Stimulated activated CD4-positive, alpha-beta T cell treated with anti-CD3 and anti-CD28 coated beads, Interleukin-4, amount 100 ng/mL, for 48 hours (primary cell): ENCODE results near the gene C6orf118.

Experiments
- DNase-seq, 2 donors: peaks; one replicate each; pipeline ENCODE4 v3.0.0-alpha.2; 2020; ENCODE audit warnings: low read depth in 2 of 2

The C6orf118 gene

DNA sequence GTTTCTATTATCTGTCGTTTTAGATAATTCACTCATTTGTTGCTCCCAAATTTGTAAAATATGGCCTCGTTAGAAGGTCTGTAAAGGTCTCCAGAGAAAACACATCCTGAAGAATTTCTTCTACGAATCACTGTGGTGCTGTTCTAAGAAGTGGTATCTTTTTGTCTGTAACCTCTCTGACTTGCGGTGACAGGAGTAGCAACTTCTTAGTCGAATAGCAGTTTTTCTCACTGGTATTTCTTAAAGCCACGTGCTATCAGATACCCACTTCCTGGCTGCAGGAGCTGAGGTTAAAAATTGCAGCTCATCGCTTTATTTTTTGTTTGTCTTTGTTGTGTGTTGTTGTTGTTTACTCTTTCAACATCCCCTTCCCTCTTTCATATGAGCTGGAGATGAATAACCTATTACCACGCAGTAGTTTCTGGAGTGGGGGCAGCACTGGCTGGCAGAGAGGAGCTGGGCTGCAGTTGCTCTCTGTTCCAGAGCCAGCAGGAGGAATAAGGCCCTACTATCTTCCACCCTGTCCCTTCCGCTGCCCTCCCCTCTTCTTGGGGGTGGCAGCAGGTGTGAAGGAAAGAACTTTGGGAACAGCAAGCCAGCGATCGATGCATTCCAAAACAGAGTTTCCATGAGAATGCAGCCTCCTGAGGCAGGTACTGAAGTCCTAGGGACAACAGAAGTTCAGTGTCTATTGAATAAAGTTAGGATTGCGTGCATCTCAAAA, 64.7 kb downstream of the C6orf118 start:
- no peak for DNase-seq

DNA sequence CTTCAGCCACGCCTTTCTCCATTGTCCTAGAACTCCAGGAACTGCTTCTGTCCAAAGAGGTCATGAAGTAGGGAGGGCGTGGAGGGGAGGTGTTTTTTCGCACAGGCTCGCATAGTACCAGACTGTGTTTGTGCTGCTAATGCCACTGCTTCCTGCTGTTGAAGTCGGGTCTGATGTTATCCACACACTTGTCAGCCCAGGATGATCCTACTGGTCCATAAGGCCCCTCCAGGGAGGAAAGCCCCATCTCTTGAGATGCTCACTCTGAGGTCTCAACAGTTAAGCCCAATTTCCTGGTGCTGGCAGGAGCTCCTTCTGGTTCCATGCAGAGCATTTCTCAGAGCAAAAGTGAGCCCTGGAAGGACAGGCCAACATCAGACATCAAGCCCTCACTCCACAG, 65.6 kb downstream of the C6orf118 start:
- no peak for DNase-seq

DNA sequence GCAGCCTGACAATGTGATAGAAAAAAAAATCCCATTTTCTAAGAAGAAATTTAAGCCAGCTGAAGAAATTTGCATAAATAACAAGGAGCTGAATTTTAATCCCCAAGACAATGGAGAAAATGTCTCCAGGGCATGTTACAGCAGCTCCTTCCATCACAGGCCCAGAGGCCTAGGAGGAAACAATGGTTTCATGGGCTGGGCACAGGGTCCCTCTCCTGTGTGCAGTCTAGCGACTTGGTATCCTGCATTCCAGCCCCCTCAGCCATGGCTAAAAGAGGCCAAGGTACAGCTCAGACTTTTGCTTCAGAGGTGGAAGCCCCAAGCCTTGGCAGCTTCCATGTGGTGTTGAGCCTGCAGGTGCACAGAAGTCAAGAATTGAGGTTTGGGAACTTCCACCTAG, 73.1 kb downstream of the C6orf118 start:
- no peak for DNase-seq

- no peak for DNase-seq
Measured at GRCh38 chr6:165232731-165233488, 76.5 kb downstream of the C6orf118 start.

GRCh38 chr6:165231581-165232561, 77.5 kb downstream of the C6orf118 start:
- DNase-seq: no peak

DNA sequence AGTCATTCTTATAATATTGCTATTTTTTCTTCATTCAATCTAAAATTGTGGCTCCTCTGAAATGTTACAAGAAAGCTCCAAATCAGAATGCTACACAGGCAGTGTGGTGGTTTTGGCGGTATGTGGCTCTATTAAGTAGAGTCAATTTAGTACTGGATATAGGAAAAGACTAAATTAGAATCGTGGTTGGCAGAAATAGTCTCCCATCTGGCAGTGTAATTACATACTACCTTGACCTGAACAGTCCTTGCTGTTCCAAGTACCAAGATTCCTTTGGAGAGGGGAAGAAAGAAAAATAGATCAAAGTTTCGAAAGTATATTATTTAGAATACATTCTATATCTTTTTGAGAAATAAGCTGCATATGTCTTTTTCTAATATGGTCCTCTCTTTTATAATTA, 78.2 kb downstream of the C6orf118 start:
- DNase-seq: no peak
